HG03097 (cell line): ENCODE data around the gene DENND2A.
A peak's percentile ranks its signal among the peaks of the same experiment; 100 is the strongest.
"Not testable (repeated sequence)": the region's sequence is repeated elsewhere in the genome, so short reads cannot be mapped to it uniquely, and the experiment has no call there.

Source experiments
- ATAC-seq: cut with Tn5 transposase; IDR thresholded peaks from one replicate; pipeline ENCODE4 v1.9.1; 2021; ENCODE audit not compliant: unreplicated experiment, low FRiP score

Gene DENND2A

GRCh38 chr7:140674356-140674800 is 33.8 kb upstream of the DENND2A start:
- no peak for ATAC-seq

- no peak for ATAC-seq
These were observed 33.2 kb upstream of the DENND2A start for GRCh38 chr7:140673774-140674155.

DNA sequence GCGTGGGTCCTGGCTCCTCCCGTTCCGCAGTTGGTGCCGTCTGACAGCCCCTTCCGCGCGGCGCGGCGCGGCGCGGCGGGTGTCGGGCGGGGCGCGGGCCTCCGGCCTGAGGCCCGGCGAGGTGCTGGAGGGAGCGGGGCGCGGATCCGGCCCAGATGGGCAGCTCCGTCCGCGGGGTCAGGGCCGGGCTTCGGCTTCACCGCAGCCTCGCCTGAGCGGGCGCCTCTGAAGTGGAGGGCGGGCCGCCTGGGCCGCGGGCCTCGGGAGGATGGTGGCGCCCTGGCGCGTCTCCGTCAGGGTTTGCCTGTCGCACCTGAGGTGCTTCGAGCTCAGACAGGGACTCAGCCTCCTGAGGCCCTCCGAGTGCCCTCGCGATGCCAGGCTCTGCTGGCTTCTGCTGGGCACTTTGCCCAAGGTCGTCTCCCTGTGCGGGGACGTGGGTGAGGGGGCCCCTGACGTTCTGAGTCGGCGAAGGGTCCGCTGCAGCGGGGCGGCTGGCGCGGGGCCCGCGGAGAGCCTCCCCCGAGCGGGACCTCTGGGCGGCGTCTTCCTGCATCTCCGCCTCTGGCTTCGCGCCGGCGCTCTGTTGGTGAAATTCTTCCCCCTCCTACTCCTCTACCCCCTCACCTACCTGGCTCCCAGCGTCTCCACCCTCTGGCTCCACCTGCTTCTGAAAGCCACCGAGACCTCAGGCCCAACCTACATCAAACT is 32.6 kb upstream of the DENND2A start:
- peak; percentile 34 for ATAC-seq

DNA sequence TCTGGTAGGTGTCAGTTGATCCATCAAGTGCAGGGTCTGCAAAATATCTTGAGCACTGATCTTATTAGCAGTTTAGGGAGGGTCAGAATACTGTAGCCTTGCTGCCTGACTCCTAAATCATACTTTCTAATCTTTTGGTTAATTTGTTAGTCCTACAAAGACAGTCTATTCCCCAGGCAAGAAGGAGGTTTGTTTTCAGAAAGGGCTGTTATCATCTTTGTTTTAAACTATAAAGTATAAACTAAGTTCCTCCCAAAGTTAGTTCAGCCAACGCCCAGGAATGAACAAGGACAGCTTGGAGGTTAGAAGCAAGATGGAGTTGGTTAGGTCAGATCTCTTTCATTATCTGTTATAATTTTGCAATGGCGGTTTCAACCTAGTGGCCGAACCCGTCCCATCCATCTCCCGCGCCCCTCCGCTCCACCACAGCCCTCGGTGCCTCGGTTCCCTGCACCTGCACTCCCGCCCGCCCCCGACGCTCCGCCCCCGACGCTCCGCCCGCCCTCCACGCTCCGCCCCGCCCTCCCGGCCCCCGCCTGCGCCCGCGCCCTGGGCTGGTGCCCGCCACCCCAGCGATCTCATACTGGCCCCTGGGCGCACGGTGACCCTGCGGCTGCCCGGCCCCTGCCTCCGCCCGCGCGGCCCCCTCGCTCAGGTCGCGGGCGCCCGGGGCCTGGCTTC is 31.9 kb upstream of the DENND2A start, which contains the start of gene ADCK2:
Gene ADCK2, plus strand, starts transcription at position 564 of the 681 bp plus-strand sequence. CDS start 386 bp downstream, outside the sequence.
- ATAC-seq = peak; percentile 32

GRCh38 chr7:140671966-140672365 is 31.4 kb upstream of the DENND2A start:
- ATAC-seq = no peak

DNA sequence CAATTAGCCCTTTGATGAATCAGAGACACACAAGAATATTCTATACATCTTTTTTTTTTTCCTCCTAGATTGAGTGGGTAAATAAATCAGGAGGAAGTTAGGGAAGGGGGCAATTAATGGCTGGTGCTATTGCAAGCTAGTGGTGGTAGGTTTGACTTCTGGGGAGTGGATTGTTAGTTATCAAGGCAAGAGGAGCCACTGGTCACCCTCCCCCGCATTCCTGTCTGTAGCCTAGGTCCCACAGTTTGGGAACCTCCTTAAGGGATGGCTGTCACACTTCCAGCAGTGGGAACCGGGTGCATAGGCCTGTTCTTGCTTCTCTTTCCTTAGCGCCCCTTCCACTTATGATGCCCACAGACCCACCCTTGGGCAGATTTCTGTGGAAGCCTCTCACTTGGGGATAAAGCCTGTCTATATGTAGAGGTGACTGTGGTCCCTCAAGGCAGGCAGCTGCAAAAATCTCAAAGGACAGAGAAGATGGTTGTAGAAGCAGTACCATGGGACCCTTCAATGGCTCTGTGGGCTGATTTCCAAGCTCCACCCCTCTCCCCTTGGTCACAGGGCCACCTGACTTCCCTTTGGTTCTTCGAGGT is 29.8 kb upstream of the DENND2A start:
- no peak for ATAC-seq

- ATAC-seq = not testable (repeated sequence)
These were observed 29.2 kb upstream of the DENND2A start for GRCh38 chr7:140669862-140670261.

- no peak for ATAC-seq
These were observed 28.7 kb upstream of the DENND2A start for GRCh38 chr7:140669352-140669751.

- ATAC-seq = no peak
These were observed 28.0 kb upstream of the DENND2A start for GRCh38 chr7:140668641-140669040.

DNA sequence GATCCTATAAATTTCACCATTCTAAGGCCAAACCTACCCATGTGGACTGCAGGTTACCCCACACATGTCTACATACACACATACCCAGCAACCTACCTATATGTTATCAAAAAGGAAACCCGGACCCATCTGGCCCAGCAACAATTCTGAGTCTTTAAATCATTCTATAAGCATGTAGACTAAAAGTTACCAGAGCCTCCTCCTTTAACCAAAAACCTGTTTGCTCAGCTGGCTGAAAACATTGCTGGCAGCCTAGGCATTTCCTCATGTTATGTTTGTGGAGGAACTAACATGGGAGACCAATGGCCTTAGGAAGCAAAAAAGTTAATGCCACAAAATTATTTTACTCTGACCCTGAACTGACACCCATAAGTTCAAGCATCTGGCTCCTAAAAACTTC is 26.9 kb upstream of the DENND2A start:
- ATAC-seq = no peak

- not testable (repeated sequence) for ATAC-seq
These were observed 22.3 kb upstream of the DENND2A start for GRCh38 chr7:140662938-140663337.

DNA sequence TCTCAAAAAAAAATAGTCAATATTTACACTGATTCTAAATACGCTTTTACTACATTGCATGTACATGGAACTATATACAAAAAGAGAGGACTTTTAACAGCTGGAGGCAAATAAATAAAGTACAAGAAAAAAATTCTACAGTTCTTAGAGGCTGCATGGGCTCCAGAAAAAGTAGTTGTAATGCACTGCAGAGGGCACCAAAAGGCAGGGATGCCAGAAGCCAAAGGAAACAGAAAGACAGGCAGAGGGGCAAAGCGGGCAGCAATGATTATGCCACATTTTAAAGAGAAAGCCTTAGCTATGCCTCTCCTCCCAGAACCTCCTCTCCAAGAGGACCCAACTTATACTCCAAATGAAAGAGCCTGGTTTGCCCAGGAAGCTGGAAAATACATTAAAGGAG is 20.5 kb upstream of the DENND2A start:
- ATAC-seq = no peak

GRCh38 chr7:140659856-140660255 is 19.2 kb upstream of the DENND2A start:
- ATAC-seq = no peak

GRCh38 chr7:140657891-140658290 is 17.3 kb upstream of the DENND2A start:
- no peak for ATAC-seq

DNA sequence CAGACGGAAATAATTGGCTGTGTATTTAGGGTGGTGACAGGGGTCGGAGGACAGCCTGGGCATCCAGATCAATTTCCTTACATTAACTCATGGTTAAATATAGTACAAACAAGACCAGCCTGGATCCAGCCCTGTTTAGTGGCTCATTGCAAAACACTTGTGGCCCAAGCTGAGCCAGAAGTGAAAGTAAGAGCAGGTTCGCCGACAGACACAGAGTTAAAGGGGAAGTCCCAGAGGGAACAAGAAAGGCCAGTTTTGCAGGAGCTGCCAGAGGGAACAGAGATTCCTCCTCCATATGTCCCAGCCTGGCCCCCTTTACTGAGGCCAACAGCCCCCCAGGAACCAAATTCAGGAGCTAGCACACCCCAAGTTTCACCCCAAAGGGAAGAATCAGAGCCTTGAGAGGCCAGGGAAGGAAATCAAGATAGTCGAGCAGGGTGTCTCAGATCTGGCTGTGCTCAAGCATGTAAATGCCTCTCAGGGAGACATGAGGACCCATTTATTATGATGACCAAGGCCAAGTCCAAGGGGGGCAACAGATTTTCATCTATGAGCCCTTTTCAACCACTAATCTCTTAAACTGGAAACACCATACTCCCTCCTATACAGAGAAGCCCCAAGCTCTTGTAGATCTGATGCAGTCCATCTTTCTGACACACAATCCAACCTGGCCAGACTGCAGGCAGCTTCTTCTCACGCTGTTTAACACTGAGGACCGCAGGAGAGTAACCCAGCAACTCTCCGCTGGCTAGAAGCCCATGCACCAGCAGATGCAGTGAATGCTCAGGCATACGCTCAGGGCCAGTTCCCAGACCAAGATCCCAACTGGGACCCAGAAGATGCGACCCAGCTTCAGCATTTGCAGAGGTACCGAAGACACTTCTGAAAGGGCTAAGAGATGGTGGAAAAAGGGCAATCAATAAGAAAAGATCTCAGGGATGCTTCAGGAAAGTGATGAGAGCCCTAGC is 16.2 kb upstream of the DENND2A start:
- ATAC-seq = peak; percentile 69

- ATAC-seq = no peak
These were observed 15.1 kb upstream of the DENND2A start for GRCh38 chr7:140655511-140656408.

GRCh38 chr7:140654661-140655060 is 14.0 kb upstream of the DENND2A start:
- no peak for ATAC-seq

DNA sequence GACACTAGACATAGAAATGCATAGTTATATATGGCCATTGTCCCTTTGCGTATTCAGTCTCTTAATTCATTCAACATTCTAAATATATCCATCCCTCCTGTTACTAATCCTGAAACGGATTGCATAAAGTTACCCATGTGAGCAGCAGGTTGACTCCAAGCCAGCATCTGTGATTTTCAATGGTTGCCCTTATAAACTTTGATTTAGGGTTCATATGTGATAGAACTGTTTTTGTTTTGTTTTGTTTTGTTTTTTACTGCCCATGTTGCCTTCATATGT is 13.4 kb upstream of the DENND2A start:
- ATAC-seq = no peak

DNA sequence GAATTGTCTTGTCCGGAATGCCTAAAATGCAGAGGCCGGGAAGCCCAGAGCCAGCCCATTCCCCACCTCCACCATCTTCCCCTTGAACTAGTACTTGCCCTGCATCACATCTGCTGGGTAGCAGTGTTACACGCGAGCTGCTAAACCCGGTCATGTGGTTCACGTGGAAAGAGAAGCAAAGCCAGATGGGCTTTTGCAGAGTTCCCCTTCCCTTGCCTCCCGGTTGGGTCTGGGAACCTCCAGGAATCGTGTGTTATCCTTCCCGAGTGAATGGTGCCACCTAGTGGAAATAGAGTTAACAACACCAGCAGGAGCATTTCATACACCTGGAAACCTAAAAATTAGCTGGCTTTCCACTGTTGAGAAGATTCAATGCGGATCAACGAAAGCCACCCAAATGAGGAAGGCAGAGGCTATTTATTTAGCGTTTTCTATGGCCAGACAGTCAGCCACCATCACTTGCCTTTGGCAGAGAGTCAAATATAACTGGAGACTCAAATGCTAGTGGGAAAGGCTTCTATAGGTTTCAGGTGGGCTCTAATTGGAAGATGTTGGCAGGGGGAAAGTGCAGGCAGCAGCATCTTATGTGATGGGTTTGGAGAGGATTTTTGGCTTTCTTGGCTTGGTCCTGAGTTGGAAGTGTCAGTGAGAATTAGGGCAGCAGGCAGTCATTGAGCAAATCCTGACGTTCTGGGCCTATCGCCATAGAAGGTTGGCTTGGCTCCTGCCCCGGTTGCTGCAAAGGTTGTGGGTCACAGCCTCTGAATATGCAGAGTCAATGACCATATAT is 12.9 kb upstream of the DENND2A start:
- ATAC-seq = no peak
